ENCODE data around the gene MED13L. TPM values are rescaled to one million over a fixed set of nuclear protein-coding genes. Genes with fewer than 3 reads are reported as not detected.

MED13L gene
- total and polyA plus RNA-seq, 2 of the 8 experiments (the other 6 are each of a cell fraction or from before 2014, with no cell fraction given), result 15.9 to 51.7 TPM

GRCh38 chr12:116140529-116140928 is 137.0 kb downstream of the MED13L start (continued):
- no peak for TF ChIP-seq KDM4A (IDR thresholded peaks at IDR 0.05; ENCODE audit: low read depth, low read length, severe bottlenecking)
